AG20443 (cell line): ENCODE measurements around the gene CTNND2.

ENCODE experiments used
- DNase-seq: peaks from one replicate; pipeline ENCODE4 v3.0.0; 2012; ENCODE audit warnings: low spot score, mixed read lengths

CTNND2 gene

DNA sequence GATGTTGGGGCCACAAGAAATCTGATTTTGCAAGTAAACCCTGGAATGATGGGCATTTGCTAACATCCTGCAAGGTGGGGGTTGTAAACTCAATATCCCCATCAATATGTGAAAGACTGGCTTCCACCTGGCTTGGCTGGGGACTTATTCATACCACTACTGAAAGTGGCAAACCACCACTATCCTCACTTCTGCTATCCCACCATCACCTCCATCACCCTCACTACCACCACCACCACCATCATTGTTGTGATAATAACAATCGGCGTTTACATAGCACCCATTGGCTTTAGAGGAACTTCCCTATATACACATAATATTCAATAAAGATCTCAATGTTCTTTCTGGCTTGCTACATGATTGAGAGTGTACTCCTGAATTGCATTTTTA lies 918.5 kb downstream of the CTNND2 start:
- no peak for DNase-seq

DNA sequence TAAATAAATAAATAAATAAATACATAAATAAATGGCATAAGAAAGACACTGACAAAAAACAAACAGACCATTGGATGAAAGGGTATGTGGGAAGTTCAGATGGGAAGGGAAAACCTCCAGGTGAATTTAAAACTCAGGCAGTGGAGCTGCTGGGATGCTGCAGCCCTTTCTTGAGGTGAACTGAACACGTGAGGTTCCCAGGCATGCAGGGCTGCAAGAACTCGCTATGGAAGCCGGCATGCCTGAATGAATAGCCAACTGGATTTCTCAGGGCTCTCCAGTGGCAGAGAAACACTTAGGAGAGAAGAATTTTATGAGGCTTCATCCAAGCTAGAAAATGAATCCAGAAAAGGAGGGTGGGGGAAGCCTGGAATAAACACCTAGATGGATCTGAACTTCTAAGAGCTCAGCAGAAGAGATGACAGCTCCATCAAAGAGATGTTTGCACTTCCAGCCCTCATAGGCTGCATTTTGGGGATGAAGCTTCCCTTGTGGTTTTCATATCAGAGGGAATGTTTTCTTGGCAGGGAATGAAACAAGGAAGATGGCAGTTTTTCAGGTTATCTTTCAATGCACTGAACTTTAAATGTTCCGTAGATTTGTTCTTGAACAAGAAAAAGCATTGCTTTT lies 919.0 kb downstream of the CTNND2 start:
- DNase-seq: no peak

DNA sequence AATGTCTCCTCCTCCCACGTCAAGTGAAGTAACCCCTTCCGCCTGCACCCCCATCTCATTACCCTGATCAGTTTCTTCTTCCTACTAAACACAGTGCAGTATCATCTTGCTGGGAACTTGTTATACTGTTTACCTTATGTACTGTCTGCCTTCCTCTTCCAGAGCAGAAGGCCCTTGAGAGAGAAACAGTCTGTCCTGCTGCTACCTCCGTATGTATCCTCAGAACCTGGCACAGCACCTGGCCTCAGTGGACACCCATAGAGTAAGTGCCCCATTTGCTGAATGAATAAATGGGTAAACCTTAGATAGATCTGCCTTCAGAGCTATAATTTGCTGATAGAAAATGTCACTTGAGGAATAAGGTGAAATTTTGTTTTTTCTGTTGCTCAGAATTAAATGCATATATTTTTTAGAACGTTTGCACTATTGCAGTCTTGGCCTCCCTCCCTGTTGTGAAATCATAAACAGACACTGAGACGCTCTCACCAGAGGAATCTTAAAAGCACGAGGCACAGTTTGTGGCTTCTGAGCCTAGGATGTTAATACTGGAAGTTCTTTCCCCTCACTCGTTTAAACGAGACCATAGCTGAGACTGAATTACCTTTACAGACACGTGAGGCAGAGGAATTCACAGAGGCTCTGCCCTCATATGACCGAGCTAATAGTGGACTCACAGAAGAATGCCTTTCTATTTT lies 920.1 kb downstream of the CTNND2 start:
- DNase-seq: no peak

DNA sequence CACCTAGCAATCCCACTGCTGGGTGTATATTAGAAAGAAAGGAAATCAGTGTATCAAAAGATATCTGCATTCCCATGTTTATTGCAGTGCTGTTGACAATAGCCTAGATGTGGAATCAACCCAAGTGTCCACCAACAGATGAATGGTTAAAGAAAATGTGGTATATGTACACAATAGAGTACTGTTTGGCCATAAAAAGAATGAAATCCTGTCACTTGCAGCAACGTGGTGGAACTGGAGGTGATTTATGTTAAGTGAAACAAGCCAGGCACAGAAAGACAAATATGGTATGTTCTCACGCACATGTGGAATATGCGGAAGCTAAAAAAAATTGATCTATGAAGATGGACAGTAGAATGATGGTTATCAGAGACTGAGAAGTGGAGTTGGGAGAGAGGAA lies 921.6 kb downstream of the CTNND2 start:
- no peak for DNase-seq

DNA sequence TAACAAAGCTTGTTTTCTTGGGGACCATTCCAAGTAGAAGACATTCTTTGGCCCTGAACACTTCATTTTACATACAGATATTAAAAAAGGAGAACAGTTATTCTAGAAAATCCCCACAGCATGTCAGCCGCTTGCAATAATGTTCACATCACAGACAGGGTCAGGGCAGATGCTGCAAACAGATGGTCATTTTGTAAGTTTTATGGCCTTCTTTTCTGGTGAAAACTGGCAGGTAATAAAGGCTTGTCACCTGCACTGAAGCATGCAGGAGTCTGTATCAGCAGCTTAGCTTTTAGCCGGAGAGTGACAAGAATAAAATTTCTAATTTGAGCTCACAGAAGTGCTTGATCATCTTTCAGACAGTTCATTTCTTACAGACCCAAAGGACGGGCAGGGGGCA lies 922.3 kb downstream of the CTNND2 start:
- DNase-seq: no peak

DNA sequence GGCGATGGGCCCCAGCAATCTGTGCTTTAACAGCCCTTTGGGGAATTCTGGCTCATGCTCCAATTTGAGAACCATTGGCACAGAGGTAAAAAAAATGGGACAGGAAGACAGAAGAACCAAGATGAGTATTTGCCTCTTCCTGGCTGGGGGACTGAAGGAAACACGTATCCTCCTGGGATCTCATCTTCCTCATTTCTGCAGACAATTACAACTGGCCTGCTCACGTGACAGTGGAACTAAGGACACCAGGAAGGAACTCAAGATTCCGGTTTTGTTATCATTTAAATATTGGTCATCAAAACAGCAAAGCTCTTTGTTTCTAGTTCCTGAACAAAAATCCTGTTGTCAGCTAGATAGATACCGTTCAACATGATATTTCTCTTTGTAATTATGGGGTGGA lies 927.2 kb downstream of the CTNND2 start:
- no peak for DNase-seq

DNA sequence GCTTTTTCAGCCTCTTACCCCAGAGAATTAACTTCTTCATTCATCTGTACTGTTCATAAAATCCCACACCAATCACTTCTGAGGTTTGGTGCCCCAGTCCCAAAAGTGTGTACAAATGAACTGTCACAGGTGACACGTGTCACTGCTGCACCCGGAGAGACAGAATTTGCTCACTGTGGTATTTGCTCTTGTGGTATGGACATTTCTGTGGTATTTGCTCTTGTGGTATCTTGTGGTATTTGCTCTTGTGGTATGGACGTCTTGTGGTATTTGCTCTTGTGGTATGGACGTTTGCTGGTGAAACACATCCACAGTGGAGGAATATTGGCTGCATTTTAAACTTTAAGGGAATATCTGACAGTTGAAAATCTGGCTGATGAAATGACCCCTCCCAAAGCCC lies 928.3 kb downstream of the CTNND2 start:
- DNase-seq: no peak

DNA sequence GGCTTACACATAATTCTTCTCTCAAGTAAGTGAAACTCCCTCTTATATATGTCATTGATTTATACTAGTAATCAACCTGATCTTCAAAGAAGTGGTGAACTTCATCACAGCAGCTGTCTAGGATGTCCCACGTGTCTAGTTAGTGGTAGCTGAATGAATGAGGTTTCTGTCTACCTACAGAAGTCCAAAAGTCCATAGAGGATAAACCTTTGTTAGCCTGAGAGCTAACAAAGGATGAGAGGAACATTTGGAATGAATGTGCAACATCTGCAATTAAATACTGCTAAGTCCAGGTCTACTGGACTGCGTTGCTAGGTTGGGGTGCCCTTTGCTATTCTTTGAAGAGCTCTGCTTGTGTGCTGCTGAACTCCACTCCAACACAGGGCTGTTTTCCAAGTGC lies 929.4 kb downstream of the CTNND2 start:
- no peak for DNase-seq

DNA sequence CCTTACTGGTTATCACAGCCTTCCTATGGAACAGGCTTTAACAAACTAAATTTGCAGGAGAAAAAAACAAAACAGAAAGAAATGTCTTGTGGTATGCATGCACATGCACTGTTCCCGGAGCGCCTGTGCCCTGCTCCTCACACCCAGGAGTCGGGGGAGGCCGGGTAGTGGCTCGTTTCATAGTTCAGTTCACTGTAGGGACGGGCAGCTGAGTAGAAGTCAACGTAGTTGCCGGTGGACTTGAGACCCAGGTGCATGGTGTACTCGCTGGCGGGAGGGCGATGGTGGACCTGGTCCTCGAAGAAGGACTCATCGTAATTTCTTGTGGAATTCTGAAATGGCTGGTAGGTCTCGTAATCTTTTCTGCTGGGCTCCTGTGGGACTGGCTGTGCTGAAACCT lies 930.9 kb downstream of the CTNND2 start:
- no peak for DNase-seq

DNA sequence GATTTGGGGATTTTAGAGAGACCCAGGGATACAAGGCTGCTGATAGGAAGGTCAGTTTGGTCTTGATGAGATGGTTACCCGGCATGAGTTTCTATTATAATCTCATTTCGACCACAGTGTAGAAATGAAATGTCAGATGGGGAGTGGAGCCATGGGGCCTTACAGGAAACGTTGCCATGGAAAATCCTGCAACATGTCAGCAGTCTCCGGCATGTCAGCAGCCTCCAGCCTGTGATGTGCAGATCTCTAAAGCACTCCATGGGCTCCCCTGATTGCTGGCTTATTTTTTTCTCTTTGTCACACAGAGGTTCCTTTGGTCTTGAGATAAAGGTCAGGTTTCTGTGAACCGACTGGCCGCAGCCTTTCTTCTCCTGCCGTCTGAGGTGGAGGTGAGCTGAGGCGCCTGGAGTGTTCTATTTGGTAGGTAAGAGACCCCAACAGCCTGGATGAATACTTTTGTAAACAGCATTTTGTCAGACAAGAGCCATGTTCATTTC lies 934.5 kb downstream of the CTNND2 start:
- DNase-seq: no peak

DNA sequence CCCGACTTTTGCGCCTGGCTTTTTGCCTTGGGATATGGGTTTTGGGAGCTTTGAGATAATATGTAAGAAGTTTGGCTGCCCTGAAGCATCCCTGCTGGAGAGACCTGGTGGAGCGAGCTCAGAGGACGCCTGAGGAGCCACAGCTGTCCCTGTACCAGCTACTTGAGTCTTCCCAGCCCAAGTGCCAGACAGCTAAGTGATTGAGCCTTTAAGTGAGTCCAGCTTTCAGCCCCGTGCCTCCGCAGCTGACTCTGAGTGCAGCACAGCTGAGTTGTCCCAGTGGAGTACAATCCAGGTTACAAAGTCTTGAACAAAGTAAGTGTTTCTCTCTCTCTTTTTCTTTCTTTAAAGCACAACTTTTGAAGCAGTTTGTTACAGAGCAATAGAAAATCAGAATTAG lies 939.4 kb downstream of the CTNND2 start:
- DNase-seq: no peak

DNA sequence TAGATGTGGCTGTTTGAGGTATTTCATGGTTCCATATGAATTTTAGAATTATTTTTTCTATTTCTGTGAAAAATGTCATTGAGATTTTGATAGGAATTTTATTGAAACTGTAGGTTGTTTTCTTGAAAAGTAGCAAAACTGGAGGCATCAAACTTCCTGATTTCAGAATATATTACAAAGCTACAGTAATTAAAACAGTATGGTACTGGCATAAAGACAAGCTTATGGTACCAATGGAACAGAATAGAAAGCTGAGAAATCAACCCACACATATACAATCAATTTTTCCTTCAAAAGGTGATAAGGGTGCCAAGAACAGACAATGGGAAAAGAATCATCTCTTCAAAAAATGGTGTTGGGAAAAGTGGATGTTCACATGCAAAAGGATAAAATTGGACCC lies 945.5 kb downstream of the CTNND2 start:
- DNase-seq: no peak

DNA sequence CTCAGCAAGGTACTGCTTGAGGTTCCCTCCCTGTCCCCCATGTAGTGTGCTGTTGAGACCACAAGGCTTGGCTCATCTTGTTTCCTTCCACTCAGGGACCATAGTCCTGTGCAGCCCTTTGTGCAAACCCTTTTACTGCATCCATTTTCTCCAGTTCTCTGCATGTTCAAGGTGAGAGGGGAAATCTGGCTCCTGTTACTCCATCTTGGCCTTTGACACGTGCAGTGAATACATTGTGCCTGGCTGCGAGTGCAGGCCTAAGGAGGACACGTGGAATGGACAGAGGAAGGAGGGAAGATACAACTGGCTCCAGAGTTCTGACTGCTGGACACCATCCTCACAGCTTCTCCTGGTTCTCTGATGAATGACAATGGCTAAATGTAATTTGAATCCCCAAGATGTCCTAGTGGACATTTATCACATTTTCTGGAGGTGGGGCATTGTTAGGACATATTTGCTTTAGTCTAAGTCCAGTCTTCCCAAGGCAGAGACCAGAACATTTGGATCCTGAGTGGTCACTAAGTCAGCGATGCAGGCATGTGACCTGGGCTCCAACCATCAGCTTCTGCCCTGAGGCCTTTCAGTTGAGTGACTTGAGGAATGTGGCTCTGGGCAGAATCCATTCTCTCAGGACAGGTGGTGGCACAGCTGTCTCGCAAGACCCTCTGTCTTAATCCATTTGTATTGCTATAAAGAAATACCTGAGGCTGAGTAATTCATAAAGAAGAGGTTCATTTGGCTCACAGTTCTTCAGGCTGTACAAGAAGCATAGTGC lies 954.2 kb downstream of the CTNND2 start:
- no peak for DNase-seq

DNA sequence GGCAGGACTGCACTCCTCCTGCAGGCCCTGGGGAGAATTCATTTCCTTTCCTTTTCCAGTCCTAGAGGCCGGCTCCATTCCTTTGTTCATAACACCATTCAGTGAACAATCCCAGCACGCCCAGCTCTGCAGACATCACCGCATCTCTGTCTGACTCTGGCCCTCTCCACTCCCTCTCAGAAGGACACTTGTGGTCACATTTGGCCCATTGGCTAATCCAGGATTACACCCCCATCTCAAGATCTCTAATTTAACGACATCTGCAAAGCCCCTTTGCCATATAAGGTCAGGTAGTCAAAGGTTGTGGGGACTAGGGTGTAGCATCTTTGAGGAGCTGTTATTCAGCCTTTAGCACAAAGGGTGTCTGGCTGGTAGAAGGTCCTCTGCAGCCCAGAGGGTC lies 958.2 kb downstream of the CTNND2 start:
- DNase-seq: no peak

DNA sequence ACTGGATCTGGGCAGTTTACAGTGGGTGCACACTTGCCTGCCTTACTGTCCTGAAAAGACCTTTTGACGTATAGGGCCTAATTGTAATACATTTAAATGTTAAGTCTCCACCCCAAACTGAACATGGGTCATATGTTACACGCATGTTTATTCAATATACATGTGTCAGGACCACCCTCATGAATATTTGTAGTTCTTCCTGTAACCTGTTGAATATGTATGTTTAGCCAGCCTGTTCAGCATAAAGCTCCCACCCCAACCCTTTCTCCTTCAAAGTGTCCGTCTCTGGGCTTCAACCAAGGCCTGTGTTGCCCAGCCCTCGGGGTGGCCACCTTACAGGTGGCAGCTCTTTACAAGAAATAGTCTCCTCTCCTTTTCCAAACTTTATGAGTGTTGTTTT lies 962.3 kb downstream of the CTNND2 start:
- no peak for DNase-seq

DNA sequence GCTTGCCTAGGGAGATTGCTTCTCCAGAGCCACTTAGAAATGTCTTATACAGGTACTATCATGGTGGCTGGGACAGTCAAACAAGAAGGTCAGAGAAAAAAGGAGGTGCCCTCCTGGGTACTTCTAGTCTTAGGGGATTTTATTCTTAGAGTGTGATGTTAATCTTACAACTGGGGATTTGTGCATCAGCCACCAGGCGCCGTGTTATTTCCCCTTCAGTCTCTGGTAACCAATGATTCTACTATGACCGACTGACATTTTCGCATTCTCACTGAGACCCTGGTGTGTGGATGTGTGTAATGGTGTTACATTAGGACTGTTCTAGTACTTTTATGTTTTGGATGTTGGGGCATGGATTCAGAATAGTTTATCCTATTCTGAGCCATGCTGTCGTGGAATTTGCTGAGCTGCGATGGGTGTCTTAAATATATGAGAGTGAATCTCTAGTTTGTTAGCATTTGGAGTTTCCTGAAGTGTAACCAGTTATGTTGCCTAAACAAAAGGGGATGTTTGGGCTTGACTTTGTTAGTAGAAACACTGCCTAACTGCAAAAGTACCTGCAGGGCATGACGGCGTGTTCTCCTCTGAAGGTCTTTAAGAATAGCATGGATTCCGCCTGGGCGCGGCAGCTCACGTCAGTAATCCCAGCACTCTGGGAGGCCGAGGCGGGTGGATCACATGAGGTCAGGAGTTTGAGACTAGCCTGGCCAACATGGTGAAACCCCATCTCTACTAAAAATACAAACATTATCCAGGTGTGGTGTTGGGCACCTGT lies 968.0 kb downstream of the CTNND2 start:
- DNase-seq: no peak

DNA sequence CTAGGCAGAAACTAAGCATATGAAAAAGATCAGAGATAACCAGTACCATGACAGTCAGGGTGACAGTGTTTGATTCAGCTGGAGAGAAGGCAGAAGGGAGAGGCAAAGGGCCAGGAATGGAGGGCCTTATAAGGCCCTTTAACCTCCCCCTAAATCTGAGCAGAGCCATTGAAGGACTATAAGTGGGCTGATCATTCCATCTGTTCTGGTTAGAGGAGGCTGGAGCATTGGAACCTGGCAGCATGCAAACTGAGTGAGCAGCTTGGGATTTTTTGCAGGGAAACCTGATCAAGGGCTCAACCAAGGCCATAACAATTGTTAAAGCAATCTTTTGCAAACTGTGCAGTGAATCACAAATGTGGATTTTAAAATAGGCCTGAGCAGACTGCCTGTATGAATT lies 968.7 kb downstream of the CTNND2 start:
- no peak for DNase-seq

DNA sequence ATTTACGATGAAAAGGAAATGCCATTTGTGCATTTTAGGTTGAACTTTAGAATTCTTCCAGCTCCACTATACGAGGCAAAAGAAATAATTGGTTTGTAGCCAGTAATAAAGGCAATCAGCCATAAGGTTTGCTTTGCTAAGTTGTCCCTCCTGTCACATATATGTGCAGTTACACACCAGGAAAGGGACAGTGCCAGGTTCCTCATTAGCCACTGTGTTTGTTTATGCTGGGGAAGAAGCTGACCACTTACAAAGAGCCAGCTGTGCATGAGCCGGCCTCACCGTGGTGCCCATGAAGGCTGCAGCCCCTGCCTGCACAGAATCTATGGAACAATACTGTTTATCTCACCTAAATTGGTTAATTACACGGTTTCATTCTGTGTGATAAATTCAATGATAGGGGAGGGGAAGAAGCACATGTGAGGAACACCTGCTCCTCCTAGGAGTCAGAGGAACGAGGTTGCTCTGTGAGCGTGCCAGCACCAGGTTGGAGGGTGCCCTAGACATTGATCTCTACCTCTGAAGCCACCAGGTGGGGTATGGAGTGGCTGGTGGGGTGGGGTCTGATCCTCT lies 969.4 kb downstream of the CTNND2 start:
- DNase-seq: no peak

DNA sequence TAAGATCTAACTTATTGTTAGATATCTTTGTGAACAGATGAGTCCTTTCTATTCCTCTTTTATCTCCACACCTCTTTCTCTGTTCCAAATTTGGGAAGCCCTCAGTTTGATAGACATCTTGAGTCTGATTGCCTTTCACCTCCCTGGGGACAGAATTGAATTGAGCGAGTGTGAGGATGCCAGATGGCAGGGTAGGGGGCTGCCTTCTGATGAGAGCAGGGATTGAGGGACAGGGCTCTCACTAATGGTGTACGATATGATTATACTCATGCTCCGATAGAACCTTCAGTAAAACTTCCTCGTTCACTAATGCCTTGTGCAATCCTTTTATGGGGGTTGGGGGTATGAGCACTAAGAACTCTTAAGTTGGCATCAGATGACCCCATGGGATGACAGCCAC lies 971.1 kb downstream of the CTNND2 start:
- DNase-seq: no peak

DNA sequence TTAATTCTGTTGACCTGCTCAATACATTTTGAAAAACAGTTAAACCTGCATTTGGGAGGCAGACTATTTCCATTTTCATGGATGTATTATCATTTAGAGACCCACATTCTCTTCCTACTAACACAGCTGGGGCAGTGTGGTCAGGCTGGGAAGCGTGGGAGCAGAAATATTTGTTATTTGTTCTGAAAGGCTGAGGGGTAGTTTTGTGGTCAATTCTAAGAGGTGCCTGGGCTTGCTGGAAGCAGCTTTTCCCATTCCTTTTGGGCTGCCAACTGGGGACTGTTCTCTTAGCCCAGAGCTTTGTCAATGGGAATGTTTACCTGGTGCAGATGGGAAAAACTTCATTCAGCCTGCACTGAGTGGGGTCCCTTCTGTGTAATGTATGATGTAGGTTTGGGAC lies 971.8 kb downstream of the CTNND2 start:
- no peak for DNase-seq

DNA sequence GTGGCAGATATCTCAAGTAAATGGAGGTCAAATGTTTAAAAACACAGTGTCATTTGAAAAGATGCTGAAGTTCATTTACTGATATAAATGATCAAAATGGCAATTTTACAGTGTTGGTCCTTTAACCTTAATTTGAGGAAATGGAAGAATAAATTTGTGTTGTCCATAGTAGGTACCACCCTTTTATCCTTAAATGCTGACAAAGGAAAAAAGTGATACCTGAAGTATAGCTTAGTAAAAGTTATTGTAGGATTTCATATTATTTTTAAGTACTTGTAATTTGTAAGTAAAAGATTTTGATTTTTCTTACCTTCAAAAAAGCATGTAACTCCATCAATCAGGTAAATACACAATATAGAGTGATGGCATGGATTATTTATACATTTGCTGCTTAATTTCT lies 976.6 kb downstream of the CTNND2 start:
- DNase-seq: no peak

DNA sequence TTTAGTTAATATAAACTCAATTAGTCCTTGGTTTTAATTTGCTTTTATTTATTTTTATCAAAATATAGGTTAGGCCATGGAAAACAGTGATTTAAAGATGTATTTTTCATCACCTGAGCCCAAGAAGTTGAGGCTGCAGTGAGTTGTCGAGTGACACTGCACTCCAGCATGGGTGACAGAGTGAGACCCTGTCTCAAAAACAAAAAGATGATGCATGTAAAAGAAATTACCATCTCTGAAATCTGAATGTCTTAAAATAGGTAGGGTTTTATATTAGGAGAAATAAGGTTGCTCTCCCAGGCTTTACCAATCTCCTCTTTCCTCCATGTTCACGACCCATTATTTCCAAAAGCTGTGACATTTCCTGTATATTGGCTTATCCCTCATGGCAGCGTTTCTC lies 980.9 kb downstream of the CTNND2 start:
- DNase-seq: no peak
